CD8-positive, alpha-beta memory T cell (primary cell): ENCODE data around the gene FHL2. TPM values are rescaled to one million over a fixed set of nuclear protein-coding genes. Genes with fewer than 3 reads are reported as not detected.

ENCODE experiments used
- CTCF ChIA-PET: fragments of 350-600 bp; sonication (Branson Sonifier 250); formaldehyde crosslinking; loops from one replicate; lab custom pipeline; 2021; ENCODE audit warnings: antibody characterized with exemption; lab: Charles Lee
- POLR2A ChIA-PET: fragments of 350-600 bp; sonication (Branson Sonifier 250); formaldehyde crosslinking; loops from one replicate; lab custom pipeline; 2021; ENCODE audit warnings: antibody characterized with exemption; lab: Charles Lee
- DNase-seq, 5 donors: peaks; one replicate each; pipeline versions ENCODE4 v3.0.0 to v3.0.0-alpha.2; 2020 to 2022; ENCODE audit warnings: mixed read lengths in 1 of 5
- H3K27ac ChIP-seq: one replicate; pipeline ENCODE4 v1.7.0; 2013; ENCODE audit warnings: low read depth, mild to moderate bottlenecking, low read length, moderate library complexity
- H3K27me3 ChIP-seq: 2 replicates; pipeline ENCODE4 v1.7.0; 2013; ENCODE audit warnings: low read length, mild to moderate bottlenecking; ENCODE audit not compliant: insufficient read depth, poor library complexity, severe bottlenecking
- H3K36me3 ChIP-seq: 2 replicates; pipeline ENCODE4 v1.7.0; 2013; ENCODE audit warnings: mild to moderate bottlenecking, low read length, moderate library complexity; ENCODE audit not compliant: insufficient read depth
- H3K4me1 ChIP-seq: 2 replicates; pipeline ENCODE4 v1.7.0; 2013; ENCODE audit warnings: mild to moderate bottlenecking, low read length, moderate library complexity; ENCODE audit not compliant: insufficient read depth
- H3K4me3 ChIP-seq: 2 replicates; pipeline ENCODE4 v1.7.0; 2013; ENCODE audit warnings: mild to moderate bottlenecking, low read length
- H3K9me3 ChIP-seq: 2 replicates; pipeline ENCODE4 v1.7.0; 2013; ENCODE audit warnings: mild to moderate bottlenecking, low read length
- H3K27ac Mint-ChIP-seq, 8 donors: one replicate each; pipeline ENCODE4 v1.8.0; 2020 to 2021; ENCODE audit warnings: mixed read lengths in 8 of 8, mild to moderate bottlenecking in 6 of 8, inconsistent platforms in 3 of 8, moderate library complexity in 3 of 8
- H3K27me3 Mint-ChIP-seq, 2 donors: one replicate each; pipeline ENCODE4 v1.8.0; 2020 to 2021; ENCODE audit warnings: mixed read lengths in 2 of 2, mild to moderate bottlenecking in 1 of 2, moderate library complexity in 1 of 2
- H3K36me3 Mint-ChIP-seq, 3 donors: one replicate each; pipeline ENCODE4 v1.8.0; 2020 to 2021; ENCODE audit warnings: mixed read lengths in 3 of 3, inconsistent platforms in 1 of 3, mild to moderate bottlenecking in 1 of 3
- H3K4me1 Mint-ChIP-seq, 3 donors: one replicate each; pipeline ENCODE4 v1.8.0; 2020 to 2021; ENCODE audit warnings: mixed read lengths in 3 of 3, inconsistent platforms in 1 of 3, mild to moderate bottlenecking in 1 of 3
- H3K4me3 Mint-ChIP-seq, 7 donors: one replicate each; pipeline ENCODE4 v1.8.0; 2020 to 2021; ENCODE audit warnings: mixed read lengths in 7 of 7, mild to moderate bottlenecking in 6 of 7, moderate library complexity in 4 of 7, inconsistent platforms in 2 of 7
- H3K9me3 Mint-ChIP-seq, 5 donors: one replicate each; pipeline ENCODE4 v1.8.0; 2020 to 2022; ENCODE audit warnings: mixed read lengths in 5 of 5, mild to moderate bottlenecking in 3 of 5, moderate library complexity in 2 of 5, inconsistent platforms in 1 of 5
- polyA plus RNA-seq: library from polyadenylated mRNA; unstranded; fragments of 300-500 nt; fragmentation: Illumina TruSeq; gene quantifications from one replicate; pipeline ENCODE4 v1.2.3, GENCODE V29; 2021
- total RNA-seq, 2 experiments: library from RNA; stranded (reverse); gene quantifications; one replicate each; pipeline ENCODE4 v1.2.3, GENCODE V29; 2021

FHL2 gene
- total and polyA plus RNA-seq, 3 experiments from 2014 or later, result 0.69 to 3.5 (median 3.3) TPM

- H3K9me3 Mint-ChIP-seq, result no peaks in the 10 kb centered on the region
- Histone ChIP-seq H3K4me1 (peaks cover 21% of the 10 kb centered on the region), H3K4me3 (peak overlapping the region; percentile 98), H3K9me3 (no peaks in the 10 kb centered on the region), H3K36me3 (peaks cover 15% of the 10 kb centered on the region), H3K27me3 (no peaks in the 10 kb centered on the region), H3K27ac (peak overlapping the region; percentile 100)
- H3K27me3 Mint-ChIP-seq, result no peaks in the 10 kb centered on the region
- H3K4me3 Mint-ChIP-seq, result peak overlapping the region; percentile 97 to 100 (median 98)
- POLR2A ChIA-PET, result interaction anchor here (2.5 kb wide), 1 partner anchor 8 kb away, joined by 10 read pairs; the partner anchor contains the start of gene TGFBRAP1
- CTCF ChIA-PET, result no interaction called here
- peak overlapping the region; percentile 99 to 100 (median 100) for H3K27ac Mint-ChIP-seq
- H3K4me1 Mint-ChIP-seq, result peaks cover 41 to 46% (median 44%) of the 10 kb centered on the region in 3 donors
- peaks cover 0 to 34% (median 5%) of the 10 kb centered on the region in 3 donors for H3K36me3 Mint-ChIP-seq
- no peak for DNase-seq
These were observed 62.1 kb downstream of the FHL2 start for GRCh38 chr2:105336786-105337121.

- Histone ChIP-seq H3K36me3 (peaks cover 4% of the 10 kb centered on the region), H3K27me3 (no peaks in the 10 kb centered on the region), H3K4me3 (no peak overlapping the region), H3K9me3 (no peaks in the 10 kb centered on the region), H3K27ac (no peak overlapping the region), H3K4me1 (peaks cover 25% of the 10 kb centered on the region)
- Mint-ChIP-seq H3K27ac (peak overlapping the region in 4 of 8 donors; percentile 10 to 100 (median 100)), H3K9me3 (no peaks in the 10 kb centered on the region), H3K36me3 (peaks cover 0 to 22% (median 4%) of the 10 kb centered on the region in 3 donors), H3K4me3 (peak overlapping the region in 2 of 7 donors; percentile 50 to 98), H3K27me3 (no peaks in the 10 kb centered on the region), H3K4me1 (peaks cover 39 to 52% (median 50%) of the 10 kb centered on the region in 3 donors)
- CTCF ChIA-PET, result no interaction called here
- no peak for DNase-seq
- POLR2A ChIA-PET, result no interaction called here
These were observed 63.4 kb downstream of the FHL2 start for GRCh38 chr2:105335469-105335868.

- Mint-ChIP-seq H3K4me3 (peak overlapping the region in 1 of 7 donors; percentile 50), H3K27me3 (no peaks in the 10 kb centered on the region), H3K27ac (peak overlapping the region in 2 of 8 donors; percentile 17 to 100), H3K36me3 (peaks cover 0 to 17% (median 0%) of the 10 kb centered on the region in 3 donors), H3K9me3 (no peaks in the 10 kb centered on the region), H3K4me1 (peaks cover 37 to 48% (median 48%) of the 10 kb centered on the region in 3 donors)
- ChIA-PET POLR2A (no interaction called here), CTCF (no interaction called here)
- no peaks in the 10 kb centered on the region for H3K36me3 ChIP-seq
- peaks cover 31% of the 10 kb centered on the region for H3K4me1 ChIP-seq
- DNase-seq, result no peak
- H3K27ac ChIP-seq, result no peak overlapping the region
- H3K9me3 ChIP-seq, result no peaks in the 10 kb centered on the region
- no peak overlapping the region for H3K4me3 ChIP-seq
- no peaks in the 10 kb centered on the region for H3K27me3 ChIP-seq
These were observed 64.6 kb downstream of the FHL2 start for GRCh38 chr2:105334211-105334610.

GRCh38 chr2:105330681-105331375 lies 68.0 kb downstream of the FHL2 start:
- H3K36me3 ChIP-seq, result no peaks in the 10 kb centered on the region
- H3K4me3 ChIP-seq, result peak overlapping the region; percentile 70
- no peaks in the 10 kb centered on the region for H3K9me3 ChIP-seq
- DNase-seq, result peak in 1 of 5 donors; percentile 3
- no peaks in the 10 kb centered on the region for H3K27me3 ChIP-seq
- H3K4me1 ChIP-seq, result peaks cover 29% of the 10 kb centered on the region
- Mint-ChIP-seq H3K27me3 (no peaks in the 10 kb centered on the region), H3K36me3 (peaks cover 0 to 8% (median 2%) of the 10 kb centered on the region in 3 donors), H3K4me1 (peaks cover 31 to 50% (median 50%) of the 10 kb centered on the region in 3 donors), H3K4me3 (peak overlapping the region; percentile 46 to 91 (median 84)), H3K9me3 (no peaks in the 10 kb centered on the region), H3K27ac (peak overlapping the region; percentile 87 to 97 (median 94))
- CTCF ChIA-PET, result interaction anchor here (1.1 to 1.2 kb wide), 4 partner anchors 8 to 37 kb away, joined by 3 to 4 read pairs (median 3); no protein-coding TSS in a partner anchor
- peak overlapping the region; percentile 85 for H3K27ac ChIP-seq
- POLR2A ChIA-PET, result interaction anchor here (0.7 kb wide), 1 partner anchor 9 kb away, joined by 21 read pairs; no protein-coding TSS in a partner anchor

- CTCF ChIA-PET, result interaction anchor here (1.1 to 1.2 kb wide), 3 partner anchors 10 to 38 kb away, joined by 3 to 4 read pairs (median 3); no protein-coding TSS in a partner anchor
- peaks cover 39 to 56% (median 55%) of the 10 kb centered on the region in 3 donors for H3K4me1 Mint-ChIP-seq
- peak within 1 kb of the TSS; percentile 87 for H3K4me3 ChIP-seq
- peaks cover 29% of the 10 kb centered on the region for H3K4me1 ChIP-seq
- H3K9me3 ChIP-seq, result no peaks in the 10 kb centered on the region
- peak within 1 kb of the TSS; percentile 94 to 100 (median 96) for H3K27ac Mint-ChIP-seq
- H3K27ac ChIP-seq, result peak within 1 kb of the TSS; percentile 85
- peaks cover 0 to 15% (median 2%) of the 10 kb centered on the region in 3 donors for H3K36me3 Mint-ChIP-seq
- peak; percentile 44 to 71 (median 71) for DNase-seq
- H3K9me3 Mint-ChIP-seq, result no peaks in the 10 kb centered on the region
- POLR2A ChIA-PET, result interaction anchor here (0.5 to 1.7 kb wide), 5 partner anchors 8 to 1121 kb away, joined by 3 to 21 read pairs (median 4); partner anchors contain the start of gene C2orf49
- H3K4me3 Mint-ChIP-seq, result peak within 1 kb of the TSS; percentile 84 to 96 (median 92)
- H3K27me3 ChIP-seq, result no peaks in the 10 kb centered on the region
- no peaks in the 10 kb centered on the region for H3K27me3 Mint-ChIP-seq
- H3K36me3 ChIP-seq, result no peaks in the 10 kb centered on the region
These were observed 69.0 kb downstream of the FHL2 start, which contains the start of gene TGFBRAP1 for GRCh38 chr2:105329561-105330495. Gene TGFBRAP1, minus strand, starts transcription at chr2:105329735. Its CDS starts 21,434 bp downstream, at chr2:105308301.

- Histone ChIP-seq H3K4me3 (peak overlapping the region; percentile 87), H3K36me3 (no peaks in the 10 kb centered on the region), H3K27me3 (no peaks in the 10 kb centered on the region), H3K4me1 (peaks cover 29% of the 10 kb centered on the region), H3K27ac (peak overlapping the region; percentile 49), H3K9me3 (no peaks in the 10 kb centered on the region)
- DNase-seq, result no peak
- H3K4me1 Mint-ChIP-seq, result peaks cover 44 to 63% (median 61%) of the 10 kb centered on the region in 3 donors
- ChIA-PET POLR2A (interaction anchor here (1.0 to 1.7 kb wide), 3 partner anchors 9 to 409 kb away, joined by 3 to 10 read pairs (median 4); partner anchors contain the start of gene C2orf49), CTCF (interaction anchor here (1.5 kb wide), 1 partner anchor 69 kb away, joined by 3 read pairs; the partner anchor contains the start of gene FHL2)
- peaks cover 0 to 20% (median 2%) of the 10 kb centered on the region in 3 donors for H3K36me3 Mint-ChIP-seq
- no peaks in the 10 kb centered on the region for H3K27me3 Mint-ChIP-seq
- peak overlapping the region; percentile 88 to 100 (median 96) for H3K27ac Mint-ChIP-seq
- no peaks in the 10 kb centered on the region for H3K9me3 Mint-ChIP-seq
- H3K4me3 Mint-ChIP-seq, result peak overlapping the region; percentile 84 to 96 (median 92)
These were observed 69.7 kb downstream of the FHL2 start for GRCh38 chr2:105329197-105329554.
